Large intestine (tissue), 3 donors: ENCODE data around the gene SLC41A3. TPM values are rescaled to one million over a fixed set of nuclear protein-coding genes. Genes with fewer than 3 reads are reported as not detected.
"Not testable (repeated sequence)": the region's sequence is repeated elsewhere in the genome, so short reads cannot be mapped to it uniquely, and the experiment has no call there.

Experiments
- DNase-seq, 2 donors: peaks; one replicate each; pipeline versions ENCODE4 v3.0.0 to v3.0.0-alpha.2; 2013
- H3K27ac ChIP-seq: one replicate; pipeline ENCODE4 v1.5.1; 2013; ENCODE audit warnings: low read length
- H3K27me3 ChIP-seq: 2 replicates; pipeline ENCODE4 v1.6.1; 2013; ENCODE audit warnings: low read length; ENCODE audit not compliant: control insufficient read depth, insufficient read depth
- H3K36me3 ChIP-seq: 2 replicates; pipeline ENCODE4 v1.6.1; 2013; ENCODE audit warnings: low read length; ENCODE audit not compliant: control insufficient read depth, insufficient read depth
- H3K4me1 ChIP-seq: one replicate; pipeline ENCODE4 v1.6.1; 2013; ENCODE audit warnings: low read length; ENCODE audit not compliant: control insufficient read depth, insufficient read depth
- H3K4me3 ChIP-seq: one replicate; pipeline ENCODE4 v1.5.1; 2013; ENCODE audit warnings: low read length
- H3K9me3 ChIP-seq: one replicate; pipeline ENCODE4 v1.6.1; 2013; ENCODE audit warnings: mild to moderate bottlenecking, low read depth, low read length, moderate library complexity; ENCODE audit not compliant: control insufficient read depth
- WGBS: methylation state at CpG from one replicate; pipeline ENCODE4 v1.1.5; 2013; ENCODE audit warnings: low lambda C conversion rate; ENCODE audit not compliant: insufficient coverage; 5-methylcytosine and 5-hydroxymethylcytosine counted together
- polyA plus RNA-seq: library from polyadenylated mRNA; unstranded; fragments of 120-200 nt; gene quantifications from one replicate; pipeline ENCODE4 v1.2.1, GENCODE V29; 2013

Gene SLC41A3
- polyA plus RNA-seq, 1 donor = 32.8 TPM

DNA sequence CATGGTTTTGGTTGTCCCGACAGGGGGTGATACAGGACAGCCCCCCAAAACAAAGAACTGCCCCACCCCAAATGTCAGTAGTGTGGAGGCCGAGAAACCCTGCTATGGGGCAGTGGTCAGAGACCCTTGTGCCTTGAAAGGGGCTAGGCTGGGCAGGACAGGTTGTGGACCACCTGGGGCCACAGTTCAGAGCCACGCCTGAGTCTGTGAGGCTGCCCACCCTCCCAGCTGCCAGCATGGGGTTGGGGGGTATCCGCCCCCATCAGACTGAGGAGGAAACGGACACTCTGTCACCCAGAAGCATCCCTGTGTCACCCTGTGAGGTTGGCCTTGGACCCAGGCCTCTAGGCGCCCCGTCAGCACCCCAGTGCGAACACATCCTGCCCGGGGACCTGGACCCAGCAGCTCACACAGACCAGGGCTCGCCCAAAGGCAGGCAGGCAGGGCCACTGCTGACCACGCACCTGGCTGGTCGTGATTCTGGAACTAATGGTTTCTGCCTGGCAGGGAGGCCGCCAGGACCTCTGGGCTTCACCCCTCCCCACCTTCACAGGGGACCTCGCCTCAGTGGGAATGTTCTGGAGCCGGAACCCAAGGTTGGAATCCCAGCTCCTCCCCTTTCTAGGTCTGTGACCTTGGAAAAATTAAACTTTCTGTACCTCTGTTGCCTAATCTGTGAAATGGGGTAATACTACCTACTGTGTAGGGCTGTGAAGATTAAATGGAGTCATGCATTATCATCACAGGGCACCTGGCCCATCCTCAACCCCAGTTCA, 1.4 kb downstream of the SLC41A3 start:
- H3K27ac ChIP-seq = no peak overlapping the region
- no peak overlapping the region for H3K4me3 ChIP-seq
- DNase-seq = no peak
- no peaks in the 10 kb centered on the region for H3K36me3 ChIP-seq
- no peaks in the 10 kb centered on the region for H3K9me3 ChIP-seq
- WGBS = no CpG with 5 or more reads among the region's 15 CpGs
- no peaks in the 10 kb centered on the region for H3K27me3 ChIP-seq
- peaks cover 3% of the 10 kb centered on the region for H3K4me1 ChIP-seq

DNA sequence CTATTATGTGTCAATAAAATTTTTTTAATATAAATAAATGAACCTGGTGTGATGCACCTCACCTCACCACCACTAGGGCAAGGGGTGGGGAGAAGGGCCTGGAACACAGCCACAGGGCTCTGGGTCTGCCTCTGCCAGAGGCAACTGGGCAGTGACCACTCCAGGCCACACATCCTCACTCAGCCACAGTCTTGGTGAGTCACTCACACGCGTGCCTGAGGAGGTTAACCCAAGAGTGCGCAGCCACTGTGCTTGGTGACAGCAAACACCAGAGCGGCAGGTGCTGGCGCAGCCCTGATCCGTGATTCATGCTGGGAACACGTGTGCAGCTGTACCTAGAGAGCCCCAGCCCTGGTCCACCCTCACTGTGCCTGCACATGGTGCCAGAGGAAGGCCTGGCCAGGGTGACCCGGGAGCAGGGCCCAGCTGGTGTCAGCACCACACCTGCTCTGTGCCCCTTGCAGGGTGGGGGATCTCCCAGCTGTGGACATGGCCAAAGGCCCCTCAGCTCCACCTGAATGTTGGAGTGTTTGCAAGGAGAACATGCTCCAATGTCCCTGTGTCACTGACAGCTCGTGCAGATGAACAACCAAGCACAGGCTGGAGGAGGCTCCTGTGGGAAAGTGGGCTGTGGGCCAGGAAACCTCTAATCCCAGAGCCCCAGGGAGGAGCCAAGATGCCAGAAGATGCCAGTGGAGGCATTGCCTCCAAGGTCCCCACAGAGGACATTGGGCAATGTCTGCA, 2.1 kb downstream of the SLC41A3 start:
- WGBS = no CpG with 5 or more reads among the region's 9 CpGs
- Histone ChIP-seq H3K36me3 (no peaks in the 10 kb centered on the region), H3K27me3 (no peaks in the 10 kb centered on the region), H3K9me3 (no peaks in the 10 kb centered on the region), H3K4me3 (no peak overlapping the region), H3K4me1 (peaks cover 3% of the 10 kb centered on the region), H3K27ac (no peak overlapping the region)
- no peak for DNase-seq

DNA sequence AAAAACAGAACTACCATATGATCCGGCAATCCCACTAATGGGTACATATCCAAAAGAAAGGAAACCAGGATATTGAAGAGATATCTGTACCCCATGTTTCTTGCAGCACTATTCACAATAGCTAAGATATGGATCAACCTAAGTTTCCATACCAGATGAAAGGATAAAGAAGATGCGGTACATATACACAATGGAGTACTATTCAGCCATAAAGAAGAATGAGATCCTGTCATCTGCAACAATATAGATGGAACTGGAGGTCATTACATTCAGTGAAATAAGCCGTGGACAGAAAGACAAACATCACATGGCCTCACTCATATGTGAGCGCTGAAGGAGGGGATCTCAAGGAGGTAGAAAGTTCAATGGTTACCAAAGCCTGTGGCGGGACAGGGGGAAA, 3.0 kb downstream of the SLC41A3 start:
- DNase-seq = no peak
- H3K9me3 ChIP-seq = no peaks in the 10 kb centered on the region
- no peak overlapping the region for H3K27ac ChIP-seq
- H3K4me3 ChIP-seq = no peak overlapping the region
- H3K36me3 ChIP-seq = no peaks in the 10 kb centered on the region
- WGBS = 100% methylated on average over 3 of the region's 5 CpGs
- H3K27me3 ChIP-seq = no peaks in the 10 kb centered on the region
- peaks cover 3% of the 10 kb centered on the region for H3K4me1 ChIP-seq

DNA sequence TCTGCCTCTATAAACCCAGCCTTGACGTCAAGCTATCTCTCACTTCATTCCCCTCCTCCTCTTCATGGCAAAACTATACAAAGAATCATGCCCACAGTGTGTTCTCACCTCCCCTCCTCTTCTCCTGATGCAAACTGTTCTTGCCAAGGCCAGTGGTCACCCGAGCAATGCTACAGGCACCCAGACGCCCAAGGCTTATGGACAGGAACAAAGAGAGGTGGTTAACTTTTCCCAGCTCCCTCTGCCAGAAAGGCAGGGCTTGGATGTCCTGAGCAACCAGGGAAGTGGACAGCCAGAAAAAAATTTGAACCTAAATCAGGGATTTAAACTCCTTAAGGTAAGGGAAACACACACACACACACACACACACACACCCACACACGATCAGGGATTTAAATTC, 5.1 kb downstream of the SLC41A3 start:
- Histone ChIP-seq H3K27me3 (no peaks in the 10 kb centered on the region), H3K4me3 (no peak overlapping the region), H3K9me3 (no peaks in the 10 kb centered on the region), H3K36me3 (no peaks in the 10 kb centered on the region), H3K27ac (no peak overlapping the region), H3K4me1 (no peaks in the 10 kb centered on the region)
- DNase-seq = no peak
- 63% methylated on average over 1 of the region's 4 CpGs for WGBS

DNA sequence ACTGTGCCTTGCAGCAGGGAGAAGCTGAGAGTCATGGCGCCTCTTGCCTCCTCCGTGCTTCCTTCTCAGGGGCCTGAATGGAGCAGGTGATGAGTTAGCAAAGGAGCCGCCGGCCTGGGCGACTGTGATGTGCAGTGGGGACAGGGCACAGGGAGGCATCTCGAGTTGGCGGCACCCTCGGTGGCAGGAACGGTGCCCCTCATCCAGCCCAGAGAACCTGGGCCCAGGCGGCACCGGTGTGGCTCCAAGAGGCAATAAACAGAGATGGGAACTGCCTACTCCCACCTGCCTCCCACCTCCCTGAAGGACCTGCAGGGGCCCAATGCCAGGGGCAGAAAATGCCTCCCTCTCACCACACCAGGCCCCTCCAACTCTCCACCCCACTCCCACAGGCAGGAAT, 6.2 kb downstream of the SLC41A3 start:
- Histone ChIP-seq H3K4me3 (no peak overlapping the region), H3K27ac (no peak overlapping the region), H3K27me3 (no peaks in the 10 kb centered on the region), H3K4me1 (no peaks in the 10 kb centered on the region), H3K36me3 (no peaks in the 10 kb centered on the region), H3K9me3 (no peaks in the 10 kb centered on the region)
- DNase-seq = no peak
- 100% methylated on average over 2 of the region's 11 CpGs for WGBS

DNA sequence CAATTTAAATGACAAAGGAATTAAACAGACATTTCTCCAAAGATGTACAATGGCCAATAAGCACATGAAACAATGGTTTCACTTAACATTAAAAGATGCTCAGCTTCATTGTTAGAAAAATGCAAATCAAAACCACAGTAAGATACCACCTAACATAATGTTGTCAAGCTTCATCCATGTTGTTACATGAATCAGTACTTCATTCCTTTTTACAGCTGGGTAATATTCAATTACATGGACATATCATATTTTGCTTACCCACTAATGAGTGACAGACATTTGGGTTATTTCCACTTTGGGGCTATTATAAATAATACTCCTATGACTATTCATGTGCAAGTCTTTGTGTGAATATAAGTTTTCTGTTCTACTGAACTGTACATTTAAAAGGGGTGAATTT, 7.8 kb downstream of the SLC41A3 start:
- Histone ChIP-seq H3K27ac (no peak overlapping the region), H3K27me3 (no peaks in the 10 kb centered on the region), H3K9me3 (no peaks in the 10 kb centered on the region), H3K4me3 (no peak overlapping the region), H3K4me1 (no peaks in the 10 kb centered on the region), H3K36me3 (no peaks in the 10 kb centered on the region)
- DNase-seq = no peak

DNA sequence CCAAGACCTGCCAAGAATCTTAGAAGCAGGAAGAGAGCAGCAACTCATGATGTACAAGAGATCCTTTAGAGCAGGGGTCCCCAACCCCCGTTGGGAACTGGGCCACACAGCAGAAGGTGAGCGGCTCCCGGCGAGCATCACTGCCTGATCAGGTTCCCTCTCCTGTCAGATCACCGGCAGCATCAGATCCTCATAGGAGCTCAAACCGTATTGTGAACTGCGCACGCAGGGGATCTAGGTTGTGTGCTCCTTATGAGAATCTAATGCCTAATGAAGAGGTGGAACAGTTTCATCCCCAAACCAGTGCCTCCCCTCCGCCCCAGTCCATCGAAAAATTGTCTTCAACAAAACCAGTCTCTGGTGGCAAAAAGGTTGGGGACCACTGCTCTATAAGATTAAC, 13.8 kb downstream of the SLC41A3 start:
- Histone ChIP-seq H3K4me1 (no peaks in the 10 kb centered on the region), H3K36me3 (peaks cover 12% of the 10 kb centered on the region), H3K27me3 (no peaks in the 10 kb centered on the region), H3K4me3 (no peak overlapping the region), H3K27ac (no peak overlapping the region), H3K9me3 (peaks cover 4% of the 10 kb centered on the region)
- 100% methylated on average over 2 of the region's 10 CpGs for WGBS
- DNase-seq = no peak

DNA sequence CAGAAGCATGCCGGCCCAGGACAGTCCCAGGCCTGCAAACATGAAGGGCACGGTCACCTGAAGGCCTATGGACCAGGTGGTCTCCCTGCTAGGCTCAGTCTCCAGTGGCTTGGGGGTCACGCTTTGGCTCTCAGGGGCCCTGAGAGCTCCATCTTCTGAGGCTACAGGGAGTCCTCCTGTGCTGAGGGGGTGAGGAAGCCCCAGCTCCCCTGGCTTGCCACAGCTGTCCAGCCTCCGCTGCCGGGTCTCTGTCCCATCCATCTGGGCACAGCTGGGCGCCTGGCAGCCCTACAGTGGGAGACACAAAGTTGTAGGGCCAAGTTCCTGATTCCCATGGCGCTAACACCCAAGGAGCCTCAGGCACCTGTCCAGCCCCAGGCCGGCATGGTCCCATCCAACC, 16.0 kb downstream of the SLC41A3 start:
- Histone ChIP-seq H3K27ac (no peak overlapping the region), H3K4me1 (no peaks in the 10 kb centered on the region), H3K27me3 (no peaks in the 10 kb centered on the region), H3K4me3 (no peak overlapping the region), H3K36me3 (peaks cover 12% of the 10 kb centered on the region), H3K9me3 (peaks cover 4% of the 10 kb centered on the region)
- no peak for DNase-seq
- WGBS = no CpG with 5 or more reads among the region's 8 CpGs

DNA sequence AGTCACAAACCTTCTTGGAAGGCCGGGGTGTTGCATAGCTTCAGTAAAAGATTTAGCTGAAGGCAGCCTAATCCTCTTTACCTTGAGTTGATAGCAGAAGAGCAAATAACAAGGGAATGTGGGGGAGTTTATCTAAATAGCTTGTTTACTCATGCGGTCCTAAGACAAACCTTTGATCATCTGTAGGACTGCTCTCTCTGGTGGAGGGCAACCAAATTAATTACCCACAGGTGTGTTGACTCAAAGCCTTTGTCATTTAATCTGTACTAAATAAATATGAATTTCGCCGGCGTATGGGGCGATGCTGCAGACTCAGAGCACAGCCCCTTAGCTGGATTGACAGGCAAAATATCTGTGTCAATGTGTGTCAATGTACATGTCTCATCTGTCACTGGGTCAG, 17.2 kb downstream of the SLC41A3 start:
- not testable (repeated sequence) for H3K27ac ChIP-seq, H3K4me1 ChIP-seq, H3K4me3 ChIP-seq, H3K9me3 ChIP-seq, DNase-seq, H3K27me3 ChIP-seq
- WGBS = no CpG with 5 or more reads among the region's 6 CpGs
- peaks cover 14% of the 10 kb centered on the region for H3K36me3 ChIP-seq

DNA sequence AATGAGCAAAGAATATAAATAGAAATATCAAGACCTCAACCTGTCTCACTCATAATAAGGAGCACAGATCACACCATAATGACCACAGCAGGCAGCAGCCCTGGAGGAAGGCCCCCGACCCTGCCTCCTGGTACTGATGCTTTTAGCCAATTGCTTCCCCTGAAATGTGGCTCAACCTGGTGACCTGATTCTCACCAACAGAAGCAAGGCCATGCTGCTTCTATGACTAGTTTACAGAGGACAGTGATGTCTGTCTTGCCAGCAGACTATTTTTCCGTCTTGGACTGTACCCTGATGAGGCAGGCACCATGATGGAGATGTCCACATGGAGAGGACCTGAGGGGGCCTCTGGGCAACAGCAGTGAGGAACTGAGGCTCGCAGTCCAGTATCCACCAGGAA, 18.0 kb downstream of the SLC41A3 start:
- peaks cover 14% of the 10 kb centered on the region for H3K36me3 ChIP-seq
- H3K9me3 ChIP-seq = peaks cover 4% of the 10 kb centered on the region
- no CpG with 5 or more reads among the region's 3 CpGs for WGBS
- no peaks in the 10 kb centered on the region for H3K4me1 ChIP-seq
- no peak for DNase-seq
- no peaks in the 10 kb centered on the region for H3K27me3 ChIP-seq
- no peak overlapping the region for H3K4me3 ChIP-seq
- no peak overlapping the region for H3K27ac ChIP-seq
